Type B pancreatic cell (in vitro differentiated cells): ENCODE data around the gene ADAMTS9. TPM values are rescaled to one million over a fixed set of nuclear protein-coding genes. Genes with fewer than 3 reads are reported as not detected.

Experiments
- DNase-seq: peaks from one replicate; pipeline ENCODE4 v3.0.0; 2021; ENCODE audit warnings: mixed read lengths; ENCODE audit not compliant: unreplicated experiment; ENCODE audit errors: extremely low spot score
- H3K27ac Mint-ChIP-seq: 2 replicates; pipeline ENCODE4 v1.8.0; 2021; ENCODE audit warnings: mild to moderate bottlenecking, mixed read lengths
- H3K27me3 Mint-ChIP-seq: 2 replicates; pipeline ENCODE4 v1.8.0; 2021; ENCODE audit warnings: mixed read lengths
- H3K36me3 Mint-ChIP-seq: 2 replicates; pipeline ENCODE4 v1.8.0; 2021; ENCODE audit warnings: mixed read lengths
- H3K4me1 Mint-ChIP-seq: one replicate; pipeline ENCODE4 v1.8.0; 2021; ENCODE audit warnings: mixed read lengths; ENCODE audit not compliant: unreplicated experiment
- H3K4me3 Mint-ChIP-seq: 2 replicates; pipeline ENCODE4 v1.8.0; 2021; ENCODE audit warnings: mild to moderate bottlenecking, mixed read lengths
- H3K9me3 Mint-ChIP-seq: 2 replicates; pipeline ENCODE4 v1.8.0; 2021; ENCODE audit warnings: mixed read lengths
- CTCF ChIP-seq: fragments of 200-600 bp; sonication (generic); conservative IDR thresholded peaks from 2 replicates; pipeline ENCODE4 v1.5.0; 2021; ENCODE audit warnings: antibody characterized with exemption, mild to moderate bottlenecking
- total RNA-seq: library from RNA; stranded (reverse); gene quantifications from 2 replicates; pipeline ENCODE4 v1.2.1, GENCODE V29; 2021; ENCODE audit warnings: low replicate concordance

ADAMTS9 gene
- total RNA-seq, 1 donor from 2014 or later, result 34.9 TPM

- no peak for TF ChIP-seq CTCF
- Mint-ChIP-seq H3K27ac (peak overlapping the region; percentile 66), H3K36me3 (no peaks in the 10 kb centered on the region), H3K4me1 (peaks cover 17% of the 10 kb centered on the region), H3K9me3 (no peaks in the 10 kb centered on the region), H3K27me3 (peaks cover 46% of the 10 kb centered on the region), H3K4me3 (peak overlapping the region; percentile 93)
- peak; percentile 69 for DNase-seq
These were observed 2.4 kb downstream of the ADAMTS9 start for GRCh38 chr3:64685331-64685799.

- H3K27me3 Mint-ChIP-seq, result peaks cover 43% of the 10 kb centered on the region
These were observed 3.0 kb downstream of the ADAMTS9 start for GRCh38 chr3:64684715-64685261.

GRCh38 chr3:64681827-64682226 is 6.0 kb downstream of the ADAMTS9 start:
- Mint-ChIP-seq H3K4me1 (peaks cover 5% of the 10 kb centered on the region), H3K4me3 (no peak overlapping the region), H3K9me3 (no peaks in the 10 kb centered on the region), H3K27ac (no peak overlapping the region), H3K27me3 (peaks cover 31% of the 10 kb centered on the region), H3K36me3 (peaks cover 14% of the 10 kb centered on the region)
- no peak for TF ChIP-seq CTCF
- DNase-seq, result no peak

More at GRCh38 chr3:64684715-64685261, 3.0 kb downstream of the ADAMTS9 start:
- Mint-ChIP-seq H3K27ac (peak overlapping the region; percentile 66), H3K9me3 (no peaks in the 10 kb centered on the region), H3K4me1 (peaks cover 17% of the 10 kb centered on the region), H3K4me3 (peak overlapping the region; percentile 93), H3K36me3 (no peaks in the 10 kb centered on the region)
- TF ChIP-seq CTCF, result no peak
- no peak for DNase-seq

GRCh38 chr3:64681015-64681414 is 6.8 kb downstream of the ADAMTS9 start:
- no peak for DNase-seq
- Mint-ChIP-seq H3K36me3 (peaks cover 14% of the 10 kb centered on the region), H3K27ac (no peak overlapping the region), H3K4me1 (peaks cover 4% of the 10 kb centered on the region), H3K27me3 (peaks cover 26% of the 10 kb centered on the region), H3K4me3 (no peak overlapping the region), H3K9me3 (no peaks in the 10 kb centered on the region)
- TF ChIP-seq CTCF, result no peak

- Mint-ChIP-seq H3K27me3 (peaks cover 22% of the 10 kb centered on the region), H3K36me3 (peaks cover 14% of the 10 kb centered on the region), H3K4me1 (peaks cover 4% of the 10 kb centered on the region), H3K9me3 (no peaks in the 10 kb centered on the region), H3K4me3 (no peak overlapping the region), H3K27ac (no peak overlapping the region)
- no peak for DNase-seq
- no peak for TF ChIP-seq CTCF
These were observed 7.5 kb downstream of the ADAMTS9 start for GRCh38 chr3:64680334-64680733.
